ENCODE measurements around the gene BCAM.

- TF ChIP-seq POLR2AphosphoS5 (IDR thresholded peaks at IDR 0.05; ENCODE audit: insufficient read depth, low read depth, low read length) (peak; percentile 1), CTCF (IDR thresholded peaks at IDR 0.05; ENCODE audit: extremely low read depth in 1 of 2, insufficient read depth in 1 of 2, low read depth in 1 of 2, low read length in 2 of 2) (no peak), POLR2A (IDR thresholded peaks at IDR 0.05; ENCODE audit: low read depth, low read length) (peak; percentile 45), EZH2 (IDR thresholded peaks at IDR 0.05; ENCODE audit: borderline replicate concordance, low read depth, low read length, severe bottlenecking) (no peak), MAX (IDR thresholded peaks at IDR 0.05; ENCODE audit: insufficient read depth, insufficient read length) (no peak), JUN (IDR thresholded peaks at IDR 0.05; ENCODE audit: borderline replicate concordance, insufficient read depth, insufficient read length, low read depth) (no peak), MYC (IDR thresholded peaks at IDR 0.05; ENCODE audit: low read depth, low read length) (no peak), FOS (IDR thresholded peaks at IDR 0.05; ENCODE audit: borderline replicate concordance, insufficient read depth, low read length) (no peak), GATA2 (IDR thresholded peaks at IDR 0.05; ENCODE audit: insufficient read depth, insufficient read length, low read depth, low read length) (no peak)
These were observed 37.7 kb downstream of the BCAM start for GRCh38 chr19:44846455-44847143.

Measured in endothelial cell of umbilical vein (primary cell).